GM10266 (cell line): ENCODE data around the gene FMN1.

Experiments
- DNase-seq: peaks from one replicate; pipeline ENCODE4 v3.0.0; 2012; ENCODE audit errors: extremely low spot score
- TF ChIP-seq, protein P1 (sequence below): IDR thresholded peaks from 2 replicates; pipeline ENCODE4 v1.5.1; 2012; ENCODE audit warnings: mild to moderate bottlenecking, low read depth; ENCODE audit not compliant: control insufficient read depth, insufficient read depth; ENCODE audit errors: missing control alignments

FMN1 gene

GRCh38 chr15:32794973-32795372 lies 399.5 kb downstream of the FMN1 start:
- no peak for DNase-seq
- TF ChIP-seq, protein P1, sequence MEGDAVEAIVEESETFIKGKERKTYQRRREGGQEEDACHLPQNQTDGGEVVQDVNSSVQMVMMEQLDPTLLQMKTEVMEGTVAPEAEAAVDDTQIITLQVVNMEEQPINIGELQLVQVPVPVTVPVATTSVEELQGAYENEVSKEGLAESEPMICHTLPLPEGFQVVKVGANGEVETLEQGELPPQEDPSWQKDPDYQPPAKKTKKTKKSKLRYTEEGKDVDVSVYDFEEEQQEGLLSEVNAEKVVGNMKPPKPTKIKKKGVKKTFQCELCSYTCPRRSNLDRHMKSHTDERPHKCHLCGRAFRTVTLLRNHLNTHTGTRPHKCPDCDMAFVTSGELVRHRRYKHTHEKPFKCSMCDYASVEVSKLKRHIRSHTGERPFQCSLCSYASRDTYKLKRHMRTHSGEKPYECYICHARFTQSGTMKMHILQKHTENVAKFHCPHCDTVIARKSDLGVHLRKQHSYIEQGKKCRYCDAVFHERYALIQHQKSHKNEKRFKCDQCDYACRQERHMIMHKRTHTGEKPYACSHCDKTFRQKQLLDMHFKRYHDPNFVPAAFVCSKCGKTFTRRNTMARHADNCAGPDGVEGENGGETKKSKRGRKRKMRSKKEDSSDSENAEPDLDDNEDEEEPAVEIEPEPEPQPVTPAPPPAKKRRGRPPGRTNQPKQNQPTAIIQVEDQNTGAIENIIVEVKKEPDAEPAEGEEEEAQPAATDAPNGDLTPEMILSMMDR, result no peak

GRCh38 chr15:32792436-32792835 lies 402.1 kb downstream of the FMN1 start:
- TF ChIP-seq, protein P1, result no peak
- DNase-seq, result no peak

DNA sequence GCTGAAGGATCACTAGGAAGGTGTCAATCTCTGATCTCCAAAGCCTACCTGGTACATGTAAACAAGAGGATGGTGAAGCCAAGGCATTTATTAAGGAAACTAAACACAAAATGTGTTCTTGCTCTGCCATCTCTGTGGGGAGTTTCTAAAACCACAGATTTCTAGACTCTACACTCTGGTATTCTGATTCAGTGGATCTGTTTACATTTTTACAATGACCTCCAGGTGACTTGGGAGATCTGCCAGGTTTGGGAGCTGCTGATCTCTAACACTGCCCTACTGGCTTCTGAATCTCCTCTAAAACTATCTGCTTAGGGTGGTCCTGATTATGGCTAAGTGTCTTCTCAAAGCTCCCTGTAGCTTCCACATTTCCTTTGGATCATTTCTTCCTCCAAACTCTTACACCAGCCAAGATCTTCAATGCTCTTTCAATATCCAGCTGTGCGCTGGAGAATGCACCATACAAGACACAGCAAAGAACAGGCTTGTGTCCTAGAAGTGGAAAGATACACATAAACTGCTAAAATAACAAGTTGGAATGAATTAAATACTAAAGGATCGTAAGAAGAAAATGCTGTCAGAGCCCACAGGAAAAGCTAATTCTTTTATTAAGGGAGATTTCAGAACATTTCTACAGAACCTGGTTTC lies 404.0 kb downstream of the FMN1 start:
- DNase-seq, result no peak
- TF ChIP-seq, protein P1, result no peak

- no peak for DNase-seq
- TF ChIP-seq, protein P1, result no peak
Observed at GRCh38 chr15:32787949-32788348, 406.6 kb downstream of the FMN1 start.

- no peak for DNase-seq
- TF ChIP-seq, protein P1, result no peak
Observed at GRCh38 chr15:32786906-32787305, 407.6 kb downstream of the FMN1 start.

GRCh38 chr15:32784581-32784980 lies 409.9 kb downstream of the FMN1 start:
- no peak for DNase-seq
- TF ChIP-seq, protein P1, result no peak

DNA sequence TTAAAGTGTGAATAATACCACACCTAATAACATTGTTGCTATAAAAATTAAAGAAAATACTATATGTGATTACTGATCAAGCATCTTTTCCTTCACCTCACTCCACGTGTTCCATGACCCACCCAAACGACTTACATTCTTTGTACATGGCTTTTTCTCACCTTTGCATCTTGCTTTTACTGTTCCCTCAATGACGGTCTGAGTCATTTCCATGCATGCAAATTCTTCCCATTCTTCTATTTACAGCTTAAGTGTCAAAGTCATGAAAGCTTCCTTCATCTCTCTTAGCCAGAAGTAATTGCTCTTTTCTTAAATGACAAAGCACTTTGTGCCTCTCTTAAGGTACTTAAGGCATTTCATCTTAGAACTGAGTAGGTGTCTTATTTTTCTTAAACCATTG lies 412.7 kb downstream of the FMN1 start:
- TF ChIP-seq, protein P1, result no peak
- DNase-seq, result no peak
